GM23248 (cell line): ENCODE data around the gene FARS2.

Experiments used
- EZH2 ChIP-seq: fragments of 200-600 bp; sonication (generic); IDR thresholded peaks from 2 replicates; pipeline ENCODE4 v1.6.1; 2018; ENCODE audit warnings: antibody characterized with exemption, mild to moderate bottlenecking; ENCODE audit not compliant: insufficient read depth, poor library complexity, severe bottlenecking
- EZH2phosphoT487 ChIP-seq: fragments of 200-600 bp; sonication (generic); IDR thresholded peaks from 2 replicates; pipeline ENCODE4 v1.6.1; 2018; ENCODE audit warnings: antibody characterized with exemption, moderate library complexity, mild to moderate bottlenecking, low read depth; ENCODE audit not compliant: insufficient read depth

- TF ChIP-seq EZH2 (no peak), EZH2phosphoT487 (no peak)
Measured at GRCh38 chr6:5466281-5467136, 205.2 kb downstream of the FARS2 start.
